Fibroblast of mammary gland (primary cell): ENCODE measurements around the gene HID1.
"Not testable (repeated sequence)": the region's sequence is repeated elsewhere in the genome, so short reads cannot be mapped to it uniquely, and the experiment has no call there.

Experiments used
- DNase-seq: peaks from one replicate; pipeline ENCODE4 v3.0.0-alpha.2; 2010; ENCODE audit warnings: low read depth
- H3K4me3 ChIP-seq: 2 replicates; pipeline ENCODE4 v1.5.1; 2011; ENCODE audit warnings: low read depth, mild to moderate bottlenecking, low read length, moderate library complexity; ENCODE audit not compliant: control insufficient read depth
- TF ChIP-seq, protein P1 (sequence below): conservative IDR thresholded peaks from 2 replicates; pipeline ENCODE4 v1.5.1; 2011; ENCODE audit warnings: low read depth, low read length, inconsistent platforms; ENCODE audit not compliant: control insufficient read depth, insufficient read depth

The HID1 gene

DNA sequence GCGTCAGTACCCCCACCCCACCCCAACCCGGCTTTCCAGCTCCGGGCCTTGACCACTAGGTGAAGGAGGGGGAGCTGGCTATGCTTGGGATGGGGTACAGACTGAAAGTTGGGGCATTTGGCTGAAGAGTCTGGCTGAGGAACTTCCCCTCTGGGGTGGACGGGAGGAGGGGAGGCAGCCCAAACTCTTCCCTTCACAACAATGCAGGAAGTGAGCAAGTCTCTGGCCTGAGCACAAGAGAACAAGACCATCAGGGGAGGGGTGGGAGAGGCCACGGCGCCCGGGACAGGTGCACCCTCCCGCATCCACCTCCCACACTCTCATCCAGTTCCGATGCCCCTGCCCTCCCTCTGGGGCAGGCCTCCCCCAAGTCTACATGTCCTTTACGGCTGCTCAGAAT is 55.1 kb downstream of the HID1 start:
- DNase-seq = no peak
- TF ChIP-seq, protein P1, sequence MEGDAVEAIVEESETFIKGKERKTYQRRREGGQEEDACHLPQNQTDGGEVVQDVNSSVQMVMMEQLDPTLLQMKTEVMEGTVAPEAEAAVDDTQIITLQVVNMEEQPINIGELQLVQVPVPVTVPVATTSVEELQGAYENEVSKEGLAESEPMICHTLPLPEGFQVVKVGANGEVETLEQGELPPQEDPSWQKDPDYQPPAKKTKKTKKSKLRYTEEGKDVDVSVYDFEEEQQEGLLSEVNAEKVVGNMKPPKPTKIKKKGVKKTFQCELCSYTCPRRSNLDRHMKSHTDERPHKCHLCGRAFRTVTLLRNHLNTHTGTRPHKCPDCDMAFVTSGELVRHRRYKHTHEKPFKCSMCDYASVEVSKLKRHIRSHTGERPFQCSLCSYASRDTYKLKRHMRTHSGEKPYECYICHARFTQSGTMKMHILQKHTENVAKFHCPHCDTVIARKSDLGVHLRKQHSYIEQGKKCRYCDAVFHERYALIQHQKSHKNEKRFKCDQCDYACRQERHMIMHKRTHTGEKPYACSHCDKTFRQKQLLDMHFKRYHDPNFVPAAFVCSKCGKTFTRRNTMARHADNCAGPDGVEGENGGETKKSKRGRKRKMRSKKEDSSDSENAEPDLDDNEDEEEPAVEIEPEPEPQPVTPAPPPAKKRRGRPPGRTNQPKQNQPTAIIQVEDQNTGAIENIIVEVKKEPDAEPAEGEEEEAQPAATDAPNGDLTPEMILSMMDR = no peak

GRCh38 chr17:74916851-74917199 is 55.7 kb downstream of the HID1 start:
- TF ChIP-seq, protein P1 = no peak

More for the DNA sequence above, 55.1 kb downstream of the HID1 start:
- H3K4me3 ChIP-seq = no peak overlapping the region

GRCh38 chr17:74916136-74916850 is 56.3 kb downstream of the HID1 start:
- TF ChIP-seq, protein P1 = no peak
- H3K4me3 ChIP-seq = no peak overlapping the region
- no peak for DNase-seq

More at GRCh38 chr17:74916851-74917199, 55.7 kb downstream of the HID1 start:
- H3K4me3 ChIP-seq = no peak overlapping the region
- no peak for DNase-seq

DNA sequence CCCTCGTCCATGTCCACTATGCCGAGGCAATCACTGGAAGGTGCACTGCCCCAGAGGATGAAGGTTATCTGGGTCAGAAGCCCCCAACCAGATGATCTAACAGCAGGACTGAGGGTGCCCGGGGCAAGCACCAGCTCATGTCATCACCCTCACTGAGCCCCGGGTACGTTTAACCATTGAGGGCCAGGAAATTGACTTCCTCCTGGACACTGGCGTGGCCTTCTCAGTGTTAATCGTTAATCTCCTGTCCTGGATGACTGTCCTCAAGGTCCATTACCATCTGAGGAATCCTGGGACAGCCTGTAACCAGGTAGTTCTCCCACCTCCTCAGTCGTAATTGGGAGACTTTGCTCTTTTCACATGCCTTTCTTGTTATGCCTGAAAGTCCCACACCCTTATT is 61.1 kb downstream of the HID1 start:
- not testable (repeated sequence) for DNase-seq, H3K4me3 ChIP-seq

- not testable (repeated sequence) for H3K4me3 ChIP-seq, DNase-seq
Observed at GRCh38 chr17:74909097-74909496, 63.5 kb downstream of the HID1 start.

DNA sequence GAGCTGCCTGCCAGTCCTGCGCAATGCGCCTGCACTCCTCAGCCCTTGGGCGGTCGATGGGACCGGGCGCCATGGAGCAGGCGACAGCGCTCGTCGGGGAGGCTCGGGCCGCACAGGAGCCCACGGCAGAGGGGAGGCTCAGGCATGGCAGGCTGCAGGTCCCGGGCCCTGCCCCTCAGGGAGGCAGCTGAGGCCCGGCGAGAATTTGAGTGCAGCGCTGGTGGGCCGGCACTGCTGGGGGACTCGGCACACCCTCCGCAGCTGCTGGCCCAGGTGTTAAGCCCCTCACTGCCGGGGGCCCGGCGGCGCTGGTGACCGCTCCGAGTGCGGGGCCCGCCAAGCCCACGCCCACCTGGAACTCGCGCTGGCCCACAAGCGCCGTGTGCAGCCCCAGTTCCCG is 65.5 kb downstream of the HID1 start:
- DNase-seq = no peak
- no peak overlapping the region for H3K4me3 ChIP-seq
- TF ChIP-seq, protein P1 = no peak

DNA sequence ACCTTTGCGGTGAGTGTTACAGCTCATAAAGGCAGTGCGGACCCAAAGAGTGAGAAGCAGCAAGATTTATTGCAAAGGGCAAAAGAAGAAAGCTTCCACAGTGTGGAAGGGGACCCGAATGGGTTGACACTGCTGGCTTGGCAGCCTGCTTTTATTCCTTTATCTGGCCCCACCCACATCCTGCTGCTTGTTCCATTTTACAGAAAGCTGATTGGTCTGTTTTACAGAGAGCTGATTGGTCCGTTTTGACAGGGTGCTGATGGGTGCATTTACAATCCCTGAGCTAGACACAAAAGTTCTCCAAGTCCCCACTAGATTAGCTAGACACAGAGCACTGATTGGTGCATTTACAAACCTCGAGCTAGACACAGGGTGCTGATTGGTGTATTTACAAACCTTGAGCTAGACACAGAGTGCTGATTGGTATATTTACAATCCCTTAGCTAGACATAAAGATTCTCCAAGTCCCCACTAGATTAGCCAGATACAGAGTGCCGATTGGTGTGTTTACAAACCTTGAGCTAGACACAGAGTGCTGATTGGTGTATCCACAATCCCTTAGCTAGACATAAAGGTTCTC is 66.3 kb downstream of the HID1 start:
- H3K4me3 ChIP-seq, DNase-seq: not testable (repeated sequence)

- no peak for DNase-seq
- TF ChIP-seq, protein P1 = no peak
- no peak overlapping the region for H3K4me3 ChIP-seq
Observed at GRCh38 chr17:74904687-74905409, 67.7 kb downstream of the HID1 start.
